Raji (cell line): ENCODE data around the gene DLGAP1.

Experiments
- POLR2A ChIP-seq: IDR thresholded peaks from 2 replicates; pipeline ENCODE4 v1.6.1; 2011; ENCODE audit warnings: low read depth, low read length, control low read depth; ENCODE audit not compliant: insufficient read depth

DLGAP1 gene

DNA sequence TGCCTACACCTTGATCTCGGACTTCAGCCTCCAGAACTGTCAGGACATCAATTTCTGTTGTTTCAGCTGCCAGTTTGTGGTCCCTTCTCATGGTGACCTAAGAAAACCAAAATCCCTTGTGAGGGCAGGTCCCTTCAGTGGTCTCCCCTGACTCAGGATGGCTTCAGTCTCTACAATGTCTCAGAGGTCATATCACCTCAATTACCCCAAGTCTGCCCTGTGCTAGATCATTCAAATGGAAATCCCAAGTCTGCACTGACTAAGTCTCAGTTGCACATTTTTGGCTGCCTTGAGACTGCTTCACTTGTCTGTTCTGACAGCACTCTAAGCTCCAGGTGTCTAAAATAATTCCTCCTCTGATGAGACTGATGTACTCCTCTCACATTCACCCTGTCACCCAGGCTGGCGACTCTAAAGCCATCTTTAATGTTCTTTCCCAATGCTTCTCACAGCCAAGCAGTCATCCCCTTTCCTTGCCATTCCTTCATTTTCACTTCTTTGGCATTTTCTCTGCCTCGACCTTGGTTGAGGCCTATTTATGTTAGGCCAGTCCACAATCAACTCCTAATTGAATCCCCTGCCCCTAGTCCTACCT, 470.8 kb downstream of the DLGAP1 start:
- no peak for TF ChIP-seq POLR2A

DNA sequence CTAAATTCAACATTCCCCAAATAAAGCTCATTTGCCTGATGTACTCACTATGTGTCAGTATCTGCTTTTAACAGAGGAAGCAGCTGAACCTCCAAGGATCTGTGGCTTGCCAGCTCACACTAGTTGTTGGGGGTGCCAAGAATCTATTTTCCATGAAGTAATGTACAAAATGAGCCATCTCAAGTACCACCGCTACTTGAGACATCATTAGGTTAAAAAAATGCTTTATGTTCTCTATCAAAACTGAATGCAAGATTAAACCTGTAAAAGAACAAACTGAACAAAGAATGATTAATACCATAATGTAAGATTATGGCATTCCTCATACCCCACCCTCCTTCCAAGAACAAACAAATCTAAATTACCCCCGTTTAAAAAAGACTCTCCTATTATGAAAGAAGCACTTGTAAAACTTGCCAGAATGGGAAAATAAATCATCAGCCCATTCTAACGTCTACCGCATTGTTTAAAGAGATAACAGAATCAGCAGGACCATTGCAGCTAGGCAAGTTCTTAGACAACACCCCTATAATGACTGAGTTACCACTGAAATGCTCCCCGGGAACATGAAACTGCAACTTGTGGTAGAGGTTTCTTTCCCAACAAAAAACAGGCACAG, 471.6 kb downstream of the DLGAP1 start:
- no peak for TF ChIP-seq POLR2A

DNA sequence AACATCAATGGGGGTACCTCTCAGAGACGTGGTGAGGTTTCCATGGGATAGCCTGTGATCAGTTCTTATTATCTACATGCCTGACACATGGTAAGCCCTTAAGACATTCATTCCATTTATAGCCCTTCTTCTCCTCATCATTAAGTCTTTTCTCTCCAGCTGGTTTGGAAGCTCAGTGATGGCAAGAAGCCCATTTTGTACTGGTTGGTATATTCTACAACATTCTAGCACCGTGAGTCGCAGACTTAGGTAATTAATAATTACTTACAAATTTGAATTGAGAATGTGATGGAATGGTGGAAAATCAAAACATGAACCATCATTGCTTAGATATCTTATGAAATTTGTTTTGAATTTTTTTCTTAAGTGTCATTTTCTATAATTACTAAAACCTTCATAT, 472.6 kb downstream of the DLGAP1 start:
- TF ChIP-seq POLR2A, result no peak

DNA sequence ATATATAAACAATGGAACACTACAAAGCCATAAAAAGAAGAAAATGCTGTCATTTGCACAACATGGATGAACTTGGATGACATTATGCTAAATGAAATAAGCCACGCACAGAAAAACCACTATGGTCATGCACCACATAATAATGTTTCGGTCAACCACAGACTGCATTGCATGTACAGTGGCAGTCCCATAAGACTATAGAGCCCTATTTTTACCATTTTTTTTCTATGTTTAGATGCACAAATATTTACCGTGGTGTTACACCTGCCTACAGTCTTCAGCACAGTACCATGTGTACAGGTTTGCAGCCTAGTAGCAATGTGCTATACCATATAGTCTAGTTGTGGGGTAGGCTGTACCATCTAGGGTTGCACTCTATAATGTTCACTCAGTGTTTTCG, 476.1 kb downstream of the DLGAP1 start:
- TF ChIP-seq POLR2A, result no peak

DNA sequence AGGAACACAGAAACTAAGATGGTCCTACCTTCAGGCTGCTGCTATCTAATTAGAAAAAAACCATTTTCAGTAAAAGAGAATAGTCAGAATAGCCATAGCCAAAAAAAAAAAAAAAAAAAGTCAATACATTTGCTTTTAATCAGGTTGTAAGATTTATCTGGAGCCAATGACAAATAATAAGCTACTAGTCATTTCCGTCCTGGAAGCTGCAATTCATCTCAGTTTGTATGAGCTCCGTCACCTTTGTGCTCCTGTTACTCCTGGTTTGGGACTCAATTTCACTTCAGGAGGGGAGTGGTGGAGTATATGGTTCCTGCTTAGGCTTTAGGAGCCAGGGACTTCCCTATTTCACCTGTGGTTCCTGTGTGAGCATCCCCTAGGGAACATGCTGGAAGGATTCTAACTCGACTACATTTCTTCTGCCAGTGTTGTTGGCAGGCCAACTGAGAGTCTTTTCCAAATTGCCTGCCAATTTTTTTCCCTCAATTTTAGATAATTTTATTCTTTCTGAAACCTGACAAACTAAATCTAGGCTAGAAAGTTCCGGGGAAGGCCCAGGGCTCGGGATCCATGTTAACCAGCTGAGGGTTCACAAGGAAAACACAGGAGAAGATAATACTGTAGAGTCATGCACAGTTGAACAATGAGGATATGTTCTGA, 481.8 kb downstream of the DLGAP1 start:
- TF ChIP-seq POLR2A, result no peak

DNA sequence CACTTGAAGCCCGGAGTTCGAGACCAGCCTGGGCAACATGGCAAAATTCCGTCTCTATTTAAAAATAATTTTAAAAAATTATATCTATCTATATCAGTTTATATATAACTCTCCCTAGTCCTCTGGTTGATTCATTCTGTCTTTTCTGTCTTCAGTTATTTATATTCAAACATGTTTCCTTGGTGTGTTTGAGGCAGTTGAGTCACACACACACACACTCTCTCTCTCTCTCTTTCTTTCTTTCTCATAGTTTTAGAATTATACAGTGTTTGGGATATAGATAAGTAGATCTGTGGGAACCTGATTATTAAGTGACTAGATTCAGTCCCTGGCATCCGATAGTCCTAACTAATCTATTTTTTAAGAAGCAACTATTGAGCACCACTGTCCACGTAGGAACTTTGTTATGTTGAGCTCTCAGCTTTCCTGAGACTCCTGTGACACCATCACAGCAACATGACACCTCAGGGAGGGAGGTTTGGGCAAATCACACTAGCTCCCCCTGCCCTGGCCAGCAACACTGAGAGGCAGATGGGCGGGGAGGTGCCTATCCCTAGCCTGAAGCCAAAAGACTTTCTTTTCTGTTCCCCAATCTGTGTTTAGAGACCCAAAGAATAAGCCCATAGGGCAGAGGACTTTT, 482.7 kb downstream of the DLGAP1 start:
- TF ChIP-seq POLR2A, result no peak

DNA sequence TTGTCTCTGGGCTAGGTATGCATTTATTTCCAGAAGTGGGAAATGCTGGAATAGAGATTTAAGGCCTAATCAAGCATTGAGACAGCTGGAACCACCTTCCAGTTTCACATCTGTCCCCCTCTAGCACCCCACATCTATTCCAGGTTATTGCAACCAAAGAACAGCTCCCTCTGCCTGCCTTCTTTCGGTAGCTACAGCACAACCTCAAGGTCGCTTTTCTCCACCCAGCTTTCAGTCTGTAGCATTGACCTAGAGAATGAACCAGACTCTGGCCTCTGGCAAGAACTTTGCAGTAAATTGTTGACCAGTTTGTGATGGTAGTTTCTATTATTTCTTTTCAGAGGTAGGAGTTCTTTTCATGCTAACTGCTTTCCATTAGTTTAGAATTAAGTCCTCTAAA, 484.2 kb downstream of the DLGAP1 start:
- no peak for TF ChIP-seq POLR2A

DNA sequence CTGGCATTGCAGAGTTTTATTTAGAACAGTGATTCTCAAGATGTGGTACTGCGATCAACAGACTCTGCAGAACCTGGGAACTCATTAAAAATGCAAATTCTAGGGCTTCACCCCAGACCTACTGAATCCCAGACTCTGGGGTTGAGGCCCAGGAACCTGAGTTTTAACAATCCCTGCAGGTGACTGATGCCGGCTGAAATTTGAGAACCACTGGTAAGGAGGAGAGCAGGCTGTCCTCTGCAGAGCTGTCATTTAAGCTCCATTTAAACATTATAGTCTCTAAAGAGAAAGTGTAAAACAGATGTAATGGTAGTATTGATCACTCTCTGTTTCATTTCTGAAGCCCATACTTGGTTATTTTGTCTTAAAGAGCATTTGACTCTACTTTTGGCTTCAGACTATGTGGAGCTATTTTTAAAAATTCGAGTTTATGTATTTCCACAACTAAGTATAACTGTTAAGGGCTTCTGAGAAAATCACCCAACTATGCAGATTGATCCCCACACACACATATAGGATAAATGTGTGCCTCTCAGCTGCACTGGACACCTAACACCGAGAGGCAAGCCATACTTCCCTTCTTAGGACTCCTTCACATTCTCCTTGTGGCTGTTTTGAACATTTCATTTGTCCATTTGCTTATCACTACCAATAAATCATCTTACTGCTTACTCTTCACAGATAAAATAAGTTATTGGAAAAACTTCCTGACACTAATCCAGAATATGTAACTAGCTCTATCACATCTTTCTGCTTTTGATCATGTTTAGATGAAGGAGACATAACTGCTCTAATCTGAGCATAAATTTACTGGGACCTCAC, 487.5 kb downstream of the DLGAP1 start:
- no peak for TF ChIP-seq POLR2A

DNA sequence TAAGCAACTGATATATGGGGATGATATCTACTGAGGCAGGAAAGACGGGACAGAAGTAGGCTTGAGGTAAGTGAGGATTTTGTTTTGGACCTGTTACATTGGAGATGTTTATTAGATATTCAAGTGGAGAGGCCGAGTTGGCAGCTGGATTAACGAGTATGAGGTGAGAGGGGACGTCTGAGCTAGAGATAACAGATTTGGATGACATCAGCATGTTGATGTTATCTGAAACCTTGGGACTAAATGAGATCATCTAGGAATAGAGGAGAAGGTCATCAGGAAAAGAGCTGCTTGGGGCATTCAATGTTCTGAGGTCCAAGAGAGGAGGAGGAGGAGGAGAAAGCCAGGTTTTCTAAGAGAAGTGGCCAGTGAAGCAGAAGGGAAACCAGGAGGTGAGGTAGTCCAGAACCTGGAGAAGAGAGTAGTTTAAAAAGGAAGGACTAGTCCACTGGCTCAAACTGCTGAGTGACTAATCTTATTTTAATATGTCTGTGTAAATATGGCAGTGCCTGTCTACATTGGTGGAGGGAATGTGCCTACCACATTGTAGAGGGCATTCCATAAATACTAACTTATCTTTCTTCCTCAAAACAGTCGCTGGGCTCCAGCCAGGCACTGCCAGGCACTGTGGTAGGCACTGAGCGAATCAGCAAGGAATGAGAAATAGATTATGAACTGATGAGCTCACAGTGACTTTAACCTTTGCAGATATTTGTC, 488.3 kb downstream of the DLGAP1 start:
- no peak for TF ChIP-seq POLR2A

DNA sequence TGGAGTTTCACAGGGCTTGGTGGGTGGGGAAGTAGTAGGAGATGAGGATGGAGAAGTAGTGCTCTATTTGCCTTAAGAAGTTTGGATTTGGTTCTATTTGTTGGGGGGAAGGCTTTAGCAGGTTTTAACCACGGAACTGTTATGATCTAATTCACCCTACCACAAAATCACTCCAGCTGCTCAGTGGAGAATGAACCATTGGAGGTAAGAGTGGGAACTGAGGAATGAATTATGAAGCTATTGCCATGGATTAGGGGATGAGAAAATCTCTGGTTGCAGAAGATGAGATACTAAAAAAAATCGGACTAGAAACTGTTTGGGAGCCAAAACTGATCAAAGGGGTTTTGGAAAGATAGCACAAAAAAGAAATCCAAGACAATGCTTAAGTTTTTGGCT, 488.9 kb downstream of the DLGAP1 start:
- TF ChIP-seq POLR2A, result no peak

DNA sequence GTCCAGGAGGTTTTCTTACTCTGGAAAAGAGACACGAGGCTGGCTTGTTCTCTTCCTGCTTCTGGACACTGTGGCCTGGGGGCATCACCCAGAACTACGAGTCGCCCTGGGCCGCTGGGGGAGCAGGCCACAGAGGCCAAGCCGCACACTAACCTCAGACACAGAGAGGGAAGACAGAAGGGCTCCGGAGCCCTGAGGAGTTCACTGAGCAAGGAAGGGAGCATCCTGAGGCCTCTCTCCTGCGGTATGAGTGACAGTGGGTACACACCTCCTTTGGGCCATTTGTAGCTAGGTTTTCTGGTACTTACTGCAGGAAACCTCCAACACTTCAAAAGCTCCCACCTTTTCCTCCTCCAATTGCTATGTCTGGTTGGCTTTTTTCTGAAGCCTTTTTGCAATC, 494.1 kb downstream of the DLGAP1 start:
- no peak for TF ChIP-seq POLR2A

DNA sequence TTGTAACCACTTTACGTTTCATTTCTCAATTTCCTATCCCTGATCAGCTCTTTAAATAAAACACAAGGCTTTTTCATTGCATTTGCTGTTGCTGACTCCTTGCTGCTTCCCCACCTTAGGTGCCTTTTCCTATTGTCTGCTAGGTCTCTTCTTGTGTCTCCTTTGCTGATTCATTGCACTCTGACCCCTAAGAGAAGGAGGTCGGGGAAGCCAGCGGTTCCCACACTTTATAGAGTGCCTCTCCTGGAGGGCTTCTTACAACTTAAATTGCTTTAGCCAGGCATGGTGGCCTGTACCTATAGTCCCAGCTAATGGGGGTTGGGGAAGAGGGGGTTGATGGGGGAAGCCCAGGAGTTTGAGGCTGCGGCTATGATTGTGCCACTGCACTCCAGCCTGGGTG, 495.0 kb downstream of the DLGAP1 start:
- TF ChIP-seq POLR2A, result no peak

DNA sequence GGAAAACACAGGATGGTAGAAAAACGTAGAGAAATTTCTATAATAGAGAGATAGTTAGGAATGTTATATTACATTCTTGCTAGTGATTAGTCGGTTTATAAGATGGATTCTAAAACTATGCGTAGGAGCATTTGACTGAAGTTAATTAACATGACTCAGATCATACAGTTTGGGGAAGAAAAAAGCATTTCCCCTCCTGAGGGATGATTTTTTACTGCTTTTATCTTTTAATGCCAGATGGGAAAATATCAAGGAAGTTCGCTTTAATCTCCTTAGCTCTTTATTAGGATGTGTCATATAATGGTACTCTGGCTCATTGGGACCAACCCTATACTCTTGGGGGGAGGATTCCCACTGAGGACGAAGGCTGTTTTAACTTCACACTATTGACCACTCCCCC, 503.1 kb downstream of the DLGAP1 start:
- TF ChIP-seq POLR2A, result no peak

DNA sequence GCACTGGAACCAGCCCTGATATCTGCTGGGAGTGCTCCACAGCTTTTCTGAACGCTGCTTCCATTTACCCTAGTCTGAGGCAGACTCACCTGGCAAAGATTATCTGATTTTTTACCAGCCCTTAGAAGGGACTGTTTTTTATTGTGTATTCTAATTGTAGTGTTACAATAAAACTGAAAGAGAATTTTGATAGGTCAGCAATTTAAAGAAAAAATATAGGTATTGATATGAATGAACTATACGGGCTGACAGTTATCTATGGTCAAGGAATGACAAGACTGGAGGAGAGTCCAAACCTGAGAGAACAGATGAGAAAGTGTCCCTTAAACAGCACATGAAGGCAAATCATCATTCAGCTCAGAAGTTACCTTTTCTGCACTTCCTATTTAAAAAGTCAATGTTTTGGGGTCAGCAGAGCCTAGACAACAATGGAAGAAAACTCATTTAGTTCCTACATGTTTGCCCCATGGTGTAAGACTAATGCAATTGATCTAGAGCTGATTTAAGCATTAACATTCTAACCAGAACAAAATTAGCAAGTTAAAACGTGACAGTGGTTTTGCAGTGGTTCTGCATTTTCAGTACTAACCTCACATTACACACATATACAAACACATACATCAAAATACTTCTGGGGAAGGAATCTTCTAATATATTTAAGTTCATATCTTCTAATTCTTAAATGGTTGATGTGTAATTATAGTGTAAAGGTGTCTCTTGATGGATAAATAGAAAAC, 504.3 kb downstream of the DLGAP1 start:
- TF ChIP-seq POLR2A, result no peak
